SIG-M5 (cell line): ENCODE measurements around the gene CLDN2.

Experiments
- DNase-seq: peaks from one replicate; lab custom pipeline; 2025; lab: John Stamatoyannopoulos, UW

CLDN2 gene

GRCh38 chrX:106921637-106922036 is 1.4 kb downstream of the CLDN2 start:
- no peak for DNase-seq

GRCh38 chrX:106927023-106927422 is 6.8 kb downstream of the CLDN2 start:
- DNase-seq, result no peak

GRCh38 chrX:106927700-106928099 is 7.5 kb downstream of the CLDN2 start:
- DNase-seq, result no peak

GRCh38 chrX:106928227-106928626 is 8.0 kb downstream of the CLDN2 start:
- DNase-seq, result no peak

GRCh38 chrX:106931831-106932491 is 11.8 kb downstream of the CLDN2 start:
- no peak for DNase-seq

- no peak for DNase-seq
These were observed 12.3 kb downstream of the CLDN2 start for GRCh38 chrX:106932492-106932923.

GRCh38 chrX:106932960-106933537 is 12.8 kb downstream of the CLDN2 start:
- no peak for DNase-seq

- DNase-seq, result no peak
These were observed 13.3 kb downstream of the CLDN2 start for GRCh38 chrX:106933538-106933961.

- no peak for DNase-seq
These were observed 15.0 kb downstream of the CLDN2 start for GRCh38 chrX:106935175-106935574.

GRCh38 chrX:106936246-106936645 is 16.0 kb downstream of the CLDN2 start:
- no peak for DNase-seq

GRCh38 chrX:106939566-106939965 is 19.4 kb downstream of the CLDN2 start:
- no peak for DNase-seq

- no peak for DNase-seq
These were observed 19.9 kb downstream of the CLDN2 start for GRCh38 chrX:106940068-106940467.

- no peak for DNase-seq
These were observed 26.3 kb downstream of the CLDN2 start for GRCh38 chrX:106946464-106946863.

GRCh38 chrX:106948641-106949040 is 28.4 kb downstream of the CLDN2 start:
- no peak for DNase-seq

- DNase-seq, result no peak
These were observed 29.2 kb downstream of the CLDN2 start for GRCh38 chrX:106949366-106949765.

- no peak for DNase-seq
These were observed 30.2 kb downstream of the CLDN2 start for GRCh38 chrX:106950381-106950780.

- DNase-seq, result no peak
These were observed 31.0 kb downstream of the CLDN2 start for GRCh38 chrX:106951230-106951629.

GRCh38 chrX:106952089-106952488 is 31.9 kb downstream of the CLDN2 start:
- DNase-seq, result no peak

GRCh38 chrX:106952538-106952937 is 32.3 kb downstream of the CLDN2 start:
- no peak for DNase-seq

GRCh38 chrX:106952988-106953387 is 32.8 kb downstream of the CLDN2 start:
- DNase-seq, result no peak

- no peak for DNase-seq
These were observed 33.8 kb downstream of the CLDN2 start for GRCh38 chrX:106954041-106954440.

GRCh38 chrX:106955004-106955772 is 35.0 kb downstream of the CLDN2 start:
- no peak for DNase-seq

GRCh38 chrX:106957856-106958255 is 37.7 kb downstream of the CLDN2 start:
- no peak for DNase-seq
